ENCODE measurements around the gene ERGIC3. TPM values are rescaled to one million over a fixed set of nuclear protein-coding genes. Genes with fewer than 3 reads are reported as not detected.

ERGIC3 gene
- total RNA-seq (100 to 1,000 TPM; 136 to 137 TPM), polyA plus RNA-seq (114 TPM)

DNA sequence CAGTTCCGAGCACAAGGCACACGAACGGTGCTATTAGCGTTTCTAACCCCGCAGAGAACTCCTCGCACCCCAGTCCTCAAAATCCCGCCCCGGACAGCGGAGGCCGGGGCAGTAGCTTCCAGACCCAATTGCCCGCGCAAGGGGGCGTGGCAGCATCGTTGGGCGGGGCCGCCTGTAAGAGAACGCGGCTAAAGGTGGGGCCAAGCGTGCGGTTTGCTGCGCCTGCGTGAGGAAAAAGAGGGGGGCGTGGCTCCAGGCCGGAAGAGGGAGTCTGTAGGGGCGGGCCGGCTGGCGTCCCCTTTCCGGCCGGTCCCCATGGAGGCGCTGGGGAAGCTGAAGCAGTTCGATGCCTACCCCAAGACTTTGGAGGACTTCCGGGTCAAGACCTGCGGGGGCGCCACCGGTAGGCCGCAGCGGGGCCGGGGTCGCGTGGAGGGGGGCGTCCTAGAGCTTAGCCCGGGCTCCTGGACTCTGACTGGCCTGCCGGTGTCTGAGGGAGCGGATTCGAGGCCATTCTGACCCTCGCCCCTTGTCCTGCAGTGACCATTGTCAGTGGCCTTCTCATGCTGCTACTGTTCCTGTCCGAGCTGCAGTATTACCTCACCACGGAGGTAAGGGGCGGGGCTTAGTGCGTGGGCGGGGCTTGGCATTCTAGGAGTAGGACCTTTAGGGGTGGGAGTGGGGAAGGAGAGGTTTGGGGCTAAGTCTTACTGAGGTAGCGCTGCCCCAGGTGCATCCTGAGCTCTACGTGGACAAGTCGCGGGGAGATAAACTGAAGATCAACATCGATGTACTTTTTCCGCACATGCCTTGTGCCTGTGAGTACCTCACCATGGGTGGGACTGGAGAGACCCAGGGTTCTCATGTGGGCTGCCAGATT lies at the start of gene ERGIC3:
ERGIC3 (plus strand) TSS at position 296 of the 880 bp plus-strand sequence; CDS start at position 316, 20 bp downstream.
- CTCF ChIA-PET: interaction anchor here (0.9 to 1.3 kb wide), 3 partner anchors 59 to 412 kb away, joined by 3 to 5 read pairs (median 3); partner anchors contain the start of genes RBM39 and SCAND1
- peaks cover 0 to 14% (median 3%) of the 10 kb centered on the region in 3 donors for H3K36me3 Mint-ChIP-seq
- H3K36me3 ChIP-seq (ENCODE audit: insufficient read depth, low read length): peaks cover 6% of the 10 kb centered on the region
- POLR2A ChIA-PET: interaction anchor here (0.7 to 1.8 kb wide), 4 partner anchors 74 to 412 kb away, joined by 3 to 5 read pairs (median 4); partner anchors contain the start of genes CPNE1, RBM12, RBM39 and SCAND1
- H3K27me3 ChIP-seq (ENCODE audit: insufficient read depth, low read length, poor library complexity, severe bottlenecking): no peaks in the 10 kb centered on the region
- H3K4me3 ChIP-seq (ENCODE audit: low read length): peak within 1 kb of the TSS; percentile 87
- H3K9me3 Mint-ChIP-seq: no peaks in the 10 kb centered on the region
- DNase-seq: peak; percentile 95 to 97 (median 96)
- H3K4me3 Mint-ChIP-seq: peak within 1 kb of the TSS; percentile 85 to 97 (median 90)
- H3K27ac ChIP-seq (ENCODE audit: low read depth, low read length): peak within 1 kb of the TSS; percentile 70
- peaks cover 21% of the 10 kb centered on the region for H3K4me1 ChIP-seq (ENCODE audit: insufficient read depth, low read length)
- no peaks in the 10 kb centered on the region for H3K9me3 ChIP-seq (ENCODE audit: low read length)
- peak within 1 kb of the TSS; percentile 59 to 95 (median 88) for H3K27ac Mint-ChIP-seq
- H3K27me3 Mint-ChIP-seq: no peaks in the 10 kb centered on the region
- H3K4me1 Mint-ChIP-seq: peaks cover 15 to 30% (median 23%) of the 10 kb centered on the region in 3 donors

DNA sequence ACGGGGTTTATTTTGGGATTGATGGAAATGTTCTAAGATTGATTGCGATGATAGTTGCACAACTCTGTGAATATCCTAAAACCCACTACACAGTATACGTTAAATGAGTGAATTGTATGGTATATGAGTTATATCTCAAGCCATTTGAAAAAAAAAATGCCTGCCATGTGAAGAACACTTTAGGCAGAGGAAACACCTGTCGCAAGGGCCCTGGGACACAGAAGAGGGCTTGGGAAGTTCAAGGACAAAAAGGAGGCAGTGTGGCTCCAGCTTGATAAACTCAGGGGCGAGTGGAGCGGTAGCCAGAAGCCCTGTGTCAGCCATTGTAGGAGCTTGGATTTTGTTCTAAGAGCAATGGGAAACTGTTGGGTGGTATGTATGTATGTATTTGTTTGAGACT lies 49.5 kb upstream of the ERGIC3 start:
- H3K27ac ChIP-seq (ENCODE audit: low read depth, low read length): no peak overlapping the region
- no peak for DNase-seq
- Mint-ChIP-seq H3K36me3 (peaks cover 7 to 80% (median 23%) of the 10 kb centered on the region in 3 donors), H3K27ac (peak overlapping the region; percentile 25 to 99 (median 96)), H3K27me3 (no peaks in the 10 kb centered on the region), H3K9me3 (no peaks in the 10 kb centered on the region), H3K4me1 (peaks cover 58 to 71% (median 59%) of the 10 kb centered on the region in 3 donors), H3K4me3 (peak overlapping the region; percentile 96 to 99 (median 99))
- ChIA-PET CTCF (no interaction called here), POLR2A (no interaction called here)
- peaks cover 36% of the 10 kb centered on the region for H3K36me3 ChIP-seq (ENCODE audit: insufficient read depth, low read length)
- no peaks in the 10 kb centered on the region for H3K27me3 ChIP-seq (ENCODE audit: insufficient read depth, low read length, poor library complexity, severe bottlenecking)
- peaks cover 49% of the 10 kb centered on the region for H3K4me1 ChIP-seq (ENCODE audit: insufficient read depth, low read length)
- peak overlapping the region; percentile 99 for H3K4me3 ChIP-seq (ENCODE audit: low read length)
- H3K9me3 ChIP-seq (ENCODE audit: low read length): no peaks in the 10 kb centered on the region

DNA sequence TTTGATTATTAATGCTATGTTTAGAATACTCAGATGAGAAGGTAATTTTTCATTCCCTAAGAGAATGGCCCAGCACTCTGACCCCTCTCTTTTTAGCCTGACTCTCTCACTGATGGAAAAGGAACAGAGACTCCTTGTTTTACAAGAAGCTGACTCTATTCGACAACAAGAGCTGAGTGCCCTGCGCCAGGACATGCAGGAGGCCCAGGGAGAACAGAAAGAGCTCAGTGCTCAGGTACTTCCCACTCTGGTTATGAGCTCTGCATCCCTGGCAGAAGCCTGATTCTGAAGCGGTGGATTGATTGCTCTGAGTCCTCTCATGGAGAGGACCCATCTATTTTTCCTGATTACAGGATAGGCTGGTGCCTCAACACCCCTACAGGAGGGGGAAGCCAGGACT lies 45.4 kb upstream of the ERGIC3 start:
- no peak for DNase-seq
- H3K9me3 ChIP-seq (ENCODE audit: low read length): no peaks in the 10 kb centered on the region
- Mint-ChIP-seq H3K27me3 (no peaks in the 10 kb centered on the region), H3K36me3 (peaks cover 7 to 92% (median 35%) of the 10 kb centered on the region in 3 donors), H3K27ac (no peak overlapping the region), H3K4me3 (no peak overlapping the region), H3K4me1 (peaks cover 34% of the 10 kb centered on the region in 3 donors), H3K9me3 (no peaks in the 10 kb centered on the region)
- no peaks in the 10 kb centered on the region for H3K27me3 ChIP-seq (ENCODE audit: insufficient read depth, low read length, poor library complexity, severe bottlenecking)
- no peak overlapping the region for H3K4me3 ChIP-seq (ENCODE audit: low read length)
- H3K36me3 ChIP-seq (ENCODE audit: insufficient read depth, low read length): peaks cover 70% of the 10 kb centered on the region
- CTCF ChIA-PET: no interaction called here
- POLR2A ChIA-PET: no interaction called here
- peaks cover 24% of the 10 kb centered on the region for H3K4me1 ChIP-seq (ENCODE audit: insufficient read depth, low read length)
- H3K27ac ChIP-seq (ENCODE audit: low read depth, low read length): no peak overlapping the region

DNA sequence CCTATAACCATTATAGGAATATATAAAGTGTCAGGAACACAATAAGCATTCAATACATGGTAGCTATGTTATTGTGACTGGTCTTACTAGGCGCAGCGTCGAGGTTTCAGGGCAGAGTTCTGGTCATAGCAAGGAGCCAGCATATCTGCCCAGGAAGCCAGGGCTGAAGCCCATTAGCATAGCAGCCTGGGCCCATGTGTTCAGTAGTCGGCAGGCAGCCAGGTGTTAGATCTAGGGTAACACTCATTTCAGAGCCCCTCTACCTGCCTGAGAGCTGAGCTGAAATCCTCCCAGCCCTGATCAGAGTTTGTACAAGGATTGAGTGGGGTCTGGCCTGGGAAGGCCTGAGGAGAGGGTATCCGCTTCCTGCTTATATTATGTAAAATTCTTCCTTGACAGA lies 44.6 kb upstream of the ERGIC3 start:
- ChIA-PET POLR2A (no interaction called here), CTCF (interaction anchor here (1.2 kb wide), 1 partner anchor 457 kb away, joined by 3 read pairs; the partner anchor contains the start of gene SCAND1)
- DNase-seq: no peak
- Histone ChIP-seq H3K27ac (ENCODE audit: low read depth, low read length) (no peak overlapping the region), H3K4me3 (ENCODE audit: low read length) (no peak overlapping the region), H3K4me1 (ENCODE audit: insufficient read depth, low read length) (peaks cover 16% of the 10 kb centered on the region), H3K36me3 (ENCODE audit: insufficient read depth, low read length) (peaks cover 79% of the 10 kb centered on the region), H3K9me3 (ENCODE audit: low read length) (no peaks in the 10 kb centered on the region), H3K27me3 (ENCODE audit: insufficient read depth, low read length, poor library complexity, severe bottlenecking) (no peaks in the 10 kb centered on the region)
- peaks cover 11 to 95% (median 37%) of the 10 kb centered on the region in 3 donors for H3K36me3 Mint-ChIP-seq
- H3K27ac Mint-ChIP-seq: peak overlapping the region in 2 of 8 donors; percentile 61 to 74
- H3K9me3 Mint-ChIP-seq: no peaks in the 10 kb centered on the region
- no peaks in the 10 kb centered on the region for H3K27me3 Mint-ChIP-seq
- peaks cover 27 to 30% (median 29%) of the 10 kb centered on the region in 3 donors for H3K4me1 Mint-ChIP-seq
- H3K4me3 Mint-ChIP-seq: no peak overlapping the region

DNA sequence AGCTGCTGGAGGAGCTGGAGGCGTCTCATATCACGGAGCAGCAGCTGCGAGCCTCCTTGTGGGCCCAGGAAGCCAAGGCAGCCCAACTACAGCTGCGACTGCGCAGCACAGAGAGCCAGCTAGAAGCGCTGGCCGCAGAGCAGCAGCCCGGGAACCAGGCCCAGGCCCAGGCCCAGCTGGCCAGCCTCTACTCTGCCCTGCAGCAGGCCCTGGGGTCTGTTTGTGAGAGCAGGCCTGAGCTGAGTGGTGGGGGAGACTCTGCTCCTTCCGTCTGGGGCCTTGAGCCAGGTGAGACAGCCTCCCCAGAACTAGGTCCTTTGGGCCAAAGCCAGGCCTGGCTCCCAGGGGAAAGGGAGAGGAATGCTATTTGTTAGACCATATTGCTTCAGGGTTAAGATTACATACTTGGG lies 44.1 kb upstream of the ERGIC3 start:
- H3K27ac Mint-ChIP-seq: peak overlapping the region in 2 of 8 donors; percentile 26 to 61
- CTCF ChIA-PET: interaction anchor here (1.2 kb wide), 1 partner anchor 457 kb away, joined by 3 read pairs; the partner anchor contains the start of gene SCAND1

DNA sequence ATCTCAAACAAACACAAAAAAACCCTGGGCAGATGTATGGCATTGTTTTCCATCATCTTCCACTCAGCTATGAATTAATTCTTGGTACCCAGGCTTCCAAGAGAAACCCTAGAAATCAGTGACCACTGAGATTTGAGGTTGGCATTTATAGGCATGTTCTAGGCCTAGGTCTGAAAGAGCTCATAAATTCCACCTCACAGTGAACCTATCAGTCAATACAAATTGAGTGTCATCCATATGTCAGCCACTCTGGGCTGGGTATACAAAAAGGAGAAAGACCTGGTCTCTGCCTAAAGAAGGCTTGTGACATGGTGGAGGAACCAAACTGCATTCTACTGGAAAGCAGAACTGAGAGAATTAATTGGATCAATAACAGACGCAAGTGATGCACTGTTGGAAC lies 42.6 kb upstream of the ERGIC3 start:
- Mint-ChIP-seq H3K4me3 (no peak overlapping the region), H3K4me1 (peaks cover 26 to 31% (median 26%) of the 10 kb centered on the region in 3 donors), H3K27ac (peak overlapping the region in 5 of 8 donors; percentile 0 to 78 (median 21)), H3K27me3 (no peaks in the 10 kb centered on the region), H3K36me3 (peaks cover 21 to 98% (median 44%) of the 10 kb centered on the region in 3 donors), H3K9me3 (no peaks in the 10 kb centered on the region)
- Histone ChIP-seq H3K9me3 (ENCODE audit: low read length) (no peaks in the 10 kb centered on the region), H3K27me3 (ENCODE audit: insufficient read depth, low read length, poor library complexity, severe bottlenecking) (no peaks in the 10 kb centered on the region), H3K4me1 (ENCODE audit: insufficient read depth, low read length) (peaks cover 5% of the 10 kb centered on the region), H3K36me3 (ENCODE audit: insufficient read depth, low read length) (peaks cover 88% of the 10 kb centered on the region), H3K4me3 (ENCODE audit: low read length) (no peak overlapping the region), H3K27ac (ENCODE audit: low read depth, low read length) (no peak overlapping the region)
- ChIA-PET POLR2A (no interaction called here), CTCF (no interaction called here)
- no peak for DNase-seq

More for the DNA sequence above, 44.1 kb upstream of the ERGIC3 start:
- H3K4me1 ChIP-seq (ENCODE audit: insufficient read depth, low read length): peaks cover 12% of the 10 kb centered on the region
- peaks cover 83% of the 10 kb centered on the region for H3K36me3 ChIP-seq (ENCODE audit: insufficient read depth, low read length)
- Mint-ChIP-seq H3K36me3 (peaks cover 15 to 98% (median 41%) of the 10 kb centered on the region in 3 donors), H3K27me3 (no peaks in the 10 kb centered on the region), H3K9me3 (no peaks in the 10 kb centered on the region), H3K4me1 (peaks cover 25 to 29% (median 28%) of the 10 kb centered on the region in 3 donors), H3K4me3 (peak overlapping the region in 1 of 7 donors; percentile 75)
- DNase-seq: no peak
- no peak overlapping the region for H3K4me3 ChIP-seq (ENCODE audit: low read length)
- POLR2A ChIA-PET: no interaction called here
- no peaks in the 10 kb centered on the region for H3K9me3 ChIP-seq (ENCODE audit: low read length)
- H3K27ac ChIP-seq (ENCODE audit: low read depth, low read length): no peak overlapping the region
- no peaks in the 10 kb centered on the region for H3K27me3 ChIP-seq (ENCODE audit: insufficient read depth, low read length, poor library complexity, severe bottlenecking)

DNA sequence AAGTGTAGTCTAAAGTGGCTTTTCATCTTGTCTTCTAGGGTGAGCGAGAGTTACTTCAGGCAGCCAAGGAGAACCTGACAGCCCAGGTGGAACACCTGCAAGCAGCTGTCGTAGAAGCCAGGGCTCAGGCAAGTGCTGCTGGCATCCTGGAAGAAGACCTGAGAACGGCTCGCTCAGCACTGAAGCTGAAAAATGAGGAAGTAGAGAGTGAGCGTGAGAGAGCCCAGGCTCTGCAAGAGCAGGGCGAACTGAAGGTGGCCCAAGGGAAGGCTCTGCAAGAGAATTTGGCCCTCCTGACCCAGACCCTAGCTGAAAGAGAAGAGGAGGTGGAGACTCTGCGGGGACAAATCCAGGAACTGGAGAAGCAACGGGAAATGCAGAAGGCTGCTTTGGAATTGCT lies 39.5 kb upstream of the ERGIC3 start:
- H3K36me3 ChIP-seq (ENCODE audit: insufficient read depth, low read length): peaks cover 79% of the 10 kb centered on the region
- CTCF ChIA-PET: interaction anchor here (1.5 to 1.7 kb wide), 2 partner anchors 10 to 12 kb away, joined by 3 to 9 read pairs; no protein-coding TSS in a partner anchor
- no peak overlapping the region for H3K4me3 Mint-ChIP-seq

More for the DNA sequence above, 39.5 kb upstream of the ERGIC3 start:
- DNase-seq: no peak
- H3K27me3 Mint-ChIP-seq: no peaks in the 10 kb centered on the region
- POLR2A ChIA-PET: no interaction called here
- H3K27ac ChIP-seq (ENCODE audit: low read depth, low read length): no peak overlapping the region
- H3K27ac Mint-ChIP-seq: peak overlapping the region in 5 of 8 donors; percentile 51 to 92 (median 68)
- peaks cover 35 to 46% (median 37%) of the 10 kb centered on the region in 3 donors for H3K4me1 Mint-ChIP-seq
- no peaks in the 10 kb centered on the region for H3K27me3 ChIP-seq (ENCODE audit: insufficient read depth, low read length, poor library complexity, severe bottlenecking)
- peaks cover 7% of the 10 kb centered on the region for H3K4me1 ChIP-seq (ENCODE audit: insufficient read depth, low read length)
- no peaks in the 10 kb centered on the region for H3K9me3 ChIP-seq (ENCODE audit: low read length)
- H3K4me3 ChIP-seq (ENCODE audit: low read length): no peak overlapping the region
- H3K36me3 Mint-ChIP-seq: peaks cover 15 to 96% (median 43%) of the 10 kb centered on the region in 3 donors
- H3K9me3 Mint-ChIP-seq: no peaks in the 10 kb centered on the region

Measured in CD8-positive, alpha-beta memory T cell (primary cell).